Heart left ventricle (tissue), 13 donors: Measurements from ENCODE around the gene POTEM.
"Not testable (repeated sequence)": the region's sequence is repeated elsewhere in the genome, so short reads cannot be mapped to it uniquely, and the experiment has no call there.

ENCODE experiments used
- POLR2A ChIP-seq, 2 donors: fragments of 450-650 bp; IDR thresholded peaks; one replicate each; pipeline ENCODE4 v1.6.1; 2017; ENCODE audit warnings: antibody characterized with exemption in 2 of 2, mild to moderate bottlenecking in 2 of 2, moderate library complexity in 2 of 2
- TF ChIP-seq, protein P1 (sequence below), 12 donors: fragments of 200-600 bp; sonication (generic) in 4 of 12; IDR thresholded peaks; one replicate each; pipeline versions ENCODE4 v1.5.0 to v1.8.0; 2018 to 2022; ENCODE audit warnings: antibody characterized with exemption in 12 of 12, mild to moderate bottlenecking in 5 of 12
- donor health status: ischemic (EF 13 %, LVEDD 7.1; RV severe dilation, severe dysfunction).
- donor health status: DM: no; HTN: yes; CAD: no.
- donor health status: DM: no; HTN: no; CAD: no.
- donor health status: ischemic (EF 25% LVEDD 6.9; RV normal size, moderate dysfunction).
- donor health status: ischemic (EF 25% LVEDD 5.7; RV mildly dilated, moderate dysfunction).
- donor health status: ischemic (EF 35%, LVEDD 5.7; RV mildly dilated, moderate dysfunction).
- donor health status: nonischemic (EF 11% LVEDD 7.7; RV severe dilation, severe dysfunction).
- donor health status: DM: yes; HTN: yes; CAD: no.
- donor health status: PGD.
- donor health status: ischemic (EF 29% LVEDD 5.4; RV normal size, mild dysfunction).
- donor health status: nonischemic (EF 23%, LVEDD 6.1; RV moderate dilation, normal function).

DNA sequence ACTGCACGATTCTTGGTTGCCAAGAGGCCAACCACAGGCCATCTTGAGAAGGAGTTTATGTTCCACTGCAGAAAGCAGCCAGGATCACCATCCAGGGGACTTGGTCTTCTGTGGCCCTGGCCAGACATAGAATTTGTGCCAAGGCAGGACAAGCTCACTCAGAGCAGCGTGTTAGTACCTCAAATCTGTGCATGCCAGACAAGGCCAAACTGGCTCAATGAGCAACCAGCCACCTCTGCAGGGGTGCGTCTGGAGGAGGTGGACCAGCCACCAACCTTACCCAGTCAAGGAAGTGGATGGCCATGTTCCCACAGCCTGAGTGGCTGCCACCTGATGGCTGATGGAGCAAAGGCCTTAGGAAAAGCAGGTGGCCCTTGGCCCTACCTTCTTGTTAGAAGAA lies 48.0 kb downstream of the POTEM start:
- TF ChIP-seq, protein P1, sequence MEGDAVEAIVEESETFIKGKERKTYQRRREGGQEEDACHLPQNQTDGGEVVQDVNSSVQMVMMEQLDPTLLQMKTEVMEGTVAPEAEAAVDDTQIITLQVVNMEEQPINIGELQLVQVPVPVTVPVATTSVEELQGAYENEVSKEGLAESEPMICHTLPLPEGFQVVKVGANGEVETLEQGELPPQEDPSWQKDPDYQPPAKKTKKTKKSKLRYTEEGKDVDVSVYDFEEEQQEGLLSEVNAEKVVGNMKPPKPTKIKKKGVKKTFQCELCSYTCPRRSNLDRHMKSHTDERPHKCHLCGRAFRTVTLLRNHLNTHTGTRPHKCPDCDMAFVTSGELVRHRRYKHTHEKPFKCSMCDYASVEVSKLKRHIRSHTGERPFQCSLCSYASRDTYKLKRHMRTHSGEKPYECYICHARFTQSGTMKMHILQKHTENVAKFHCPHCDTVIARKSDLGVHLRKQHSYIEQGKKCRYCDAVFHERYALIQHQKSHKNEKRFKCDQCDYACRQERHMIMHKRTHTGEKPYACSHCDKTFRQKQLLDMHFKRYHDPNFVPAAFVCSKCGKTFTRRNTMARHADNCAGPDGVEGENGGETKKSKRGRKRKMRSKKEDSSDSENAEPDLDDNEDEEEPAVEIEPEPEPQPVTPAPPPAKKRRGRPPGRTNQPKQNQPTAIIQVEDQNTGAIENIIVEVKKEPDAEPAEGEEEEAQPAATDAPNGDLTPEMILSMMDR (IDR thresholded peaks at IDR 0.05), result not testable (repeated sequence)
- TF ChIP-seq POLR2A (IDR thresholded peaks at IDR 0.05), result not testable (repeated sequence)
